Body of pancreas (tissue), 4 donors: ENCODE data around the gene EIF2A.

ENCODE experiments used
- CTCF ChIP-seq, 7 experiments: fragments of 450-650 bp in 4 of 7; fragments of 200-600 bp in 3 of 7; sonication (generic) in 3 of 7; IDR thresholded peaks; one replicate each; pipeline ENCODE4 v1.5.1; 2016 to 2019; ENCODE audit warnings: antibody characterized with exemption in 7 of 7
- POLR2A ChIP-seq, 3 donors: fragments of 450-650 bp; IDR thresholded peaks; one replicate each; pipeline ENCODE4 v1.6.1; 2016; ENCODE audit warnings: antibody characterized with exemption in 3 of 3, mild to moderate bottlenecking in 2 of 3

- TF ChIP-seq CTCF (IDR thresholded peaks at IDR 0.05) (no peak), POLR2A (IDR thresholded peaks at IDR 0.05) (no peak)
Measured at GRCh38 chr3:150567328-150567727, 20.7 kb downstream of the EIF2A start.
